Left forelimb (tissue), 1 donor: Measurements from ENCODE around the gene ST6GALNAC4.

Experiments
- DNase-seq: peaks from one replicate; pipeline ENCODE4 v3.0.0-alpha.2; 2018; ENCODE audit warnings: low spot score

The ST6GALNAC4 gene

GRCh38 chr9:127929625-127929979 is 12.8 kb upstream of the ST6GALNAC4 start:
- DNase-seq, result no peak

- DNase-seq, result no peak
These were observed 12.1 kb upstream of the ST6GALNAC4 start for GRCh38 chr9:127928676-127929624.

- DNase-seq, result no peak
These were observed 11.3 kb upstream of the ST6GALNAC4 start for GRCh38 chr9:127927988-127928675.

GRCh38 chr9:127927201-127927987 is 10.6 kb upstream of the ST6GALNAC4 start:
- no peak for DNase-seq

- no peak for DNase-seq
These were observed 10.0 kb upstream of the ST6GALNAC4 start for GRCh38 chr9:127926906-127927200.

GRCh38 chr9:127925959-127926905 is 9.4 kb upstream of the ST6GALNAC4 start:
- no peak for DNase-seq

- DNase-seq, result no peak
These were observed 8.0 kb upstream of the ST6GALNAC4 start for GRCh38 chr9:127924736-127925444.

- DNase-seq, result no peak
These were observed 6.9 kb upstream of the ST6GALNAC4 start for GRCh38 chr9:127923771-127924170.

GRCh38 chr9:127923046-127923445 is 6.2 kb upstream of the ST6GALNAC4 start:
- no peak for DNase-seq

GRCh38 chr9:127921557-127922120 is 4.8 kb upstream of the ST6GALNAC4 start:
- DNase-seq, result no peak

- no peak for DNase-seq
These were observed 4.0 kb upstream of the ST6GALNAC4 start for GRCh38 chr9:127920794-127921193.

- DNase-seq, result no peak
These were observed 2.5 kb upstream of the ST6GALNAC4 start for GRCh38 chr9:127919253-127919815.

GRCh38 chr9:127918183-127919107 is 1.6 kb upstream of the ST6GALNAC4 start:
- no peak for DNase-seq

GRCh38 chr9:127917603-127918002 is 762 bp upstream of the ST6GALNAC4 start:
- no peak for DNase-seq

GRCh38 chr9:127915801-127916719 is 781 bp downstream of the ST6GALNAC4 start:
- DNase-seq, result no peak

- no peak for DNase-seq
These were observed 1.5 kb downstream of the ST6GALNAC4 start for GRCh38 chr9:127915325-127915752.

GRCh38 chr9:127913682-127914081 is 3.2 kb downstream of the ST6GALNAC4 start:
- no peak for DNase-seq

GRCh38 chr9:127912882-127913281 is 4.0 kb downstream of the ST6GALNAC4 start:
- DNase-seq, result no peak
